GM12875 (cell line): Measurements from ENCODE around the gene OPTC.

Experiments
- H3K4me3 ChIP-seq: one replicate; pipeline ENCODE4 v1.5.1; 2011; ENCODE audit warnings: low read depth, low read length, control low read depth
- CTCF ChIP-seq: IDR thresholded peaks from 2 replicates; pipeline ENCODE4 v1.5.1; 2011; ENCODE audit warnings: low read depth, mild to moderate bottlenecking, control low read depth, inconsistent platforms, low read length, moderate library complexity, borderline replicate concordance; ENCODE audit not compliant: insufficient read depth

OPTC gene

GRCh38 chr1:203534012-203534411 lies 40.1 kb downstream of the OPTC start:
- TF ChIP-seq CTCF, result no peak
- H3K4me3 ChIP-seq, result no peak overlapping the region

- H3K4me3 ChIP-seq, result no peak overlapping the region
These were observed 40.6 kb downstream of the OPTC start for GRCh38 chr1:203534526-203534925.

GRCh38 chr1:203536575-203536974 lies 42.6 kb downstream of the OPTC start:
- H3K4me3 ChIP-seq, result no peak overlapping the region
- no peak for TF ChIP-seq CTCF

More at GRCh38 chr1:203534526-203534925, 40.6 kb downstream of the OPTC start:
- TF ChIP-seq CTCF, result no peak

GRCh38 chr1:203536980-203537455 lies 43.1 kb downstream of the OPTC start:
- no peak for TF ChIP-seq CTCF
- H3K4me3 ChIP-seq, result no peak overlapping the region

- TF ChIP-seq CTCF, result no peak
- H3K4me3 ChIP-seq, result no peak overlapping the region
These were observed 44.0 kb downstream of the OPTC start for GRCh38 chr1:203537806-203538464.

GRCh38 chr1:203538726-203539125 lies 44.8 kb downstream of the OPTC start:
- no peak overlapping the region for H3K4me3 ChIP-seq
- no peak for TF ChIP-seq CTCF

- no peak overlapping the region for H3K4me3 ChIP-seq
- TF ChIP-seq CTCF, result no peak
These were observed 46.0 kb downstream of the OPTC start for GRCh38 chr1:203539831-203540546.
